PC-3 (cell line): Measurements from ENCODE around the gene KIRREL1.

ENCODE experiments used
- EZH2 ChIP-seq: fragments of 300-600 bp; sonication (generic); IDR thresholded peaks from one replicate; pipeline ENCODE4 v1.6.1; 2017; ENCODE audit warnings: antibody characterized with exemption, mild to moderate bottlenecking, low read length; ENCODE audit not compliant: unreplicated experiment
- EZH2phosphoT487 ChIP-seq: fragments of 300-600 bp; sonication (generic); IDR thresholded peaks from 2 replicates; pipeline ENCODE4 v1.6.1; 2018; ENCODE audit warnings: mild to moderate bottlenecking, antibody characterized with exemption, low read length, borderline replicate concordance
- TF ChIP-seq, protein P1 (sequence below): fragments of 300-600 bp; sonication (generic); conservative IDR thresholded peaks from 2 replicates; pipeline ENCODE4 v1.5.1; 2017; ENCODE audit warnings: antibody characterized with exemption, low read depth, mild to moderate bottlenecking, low read length

DNA sequence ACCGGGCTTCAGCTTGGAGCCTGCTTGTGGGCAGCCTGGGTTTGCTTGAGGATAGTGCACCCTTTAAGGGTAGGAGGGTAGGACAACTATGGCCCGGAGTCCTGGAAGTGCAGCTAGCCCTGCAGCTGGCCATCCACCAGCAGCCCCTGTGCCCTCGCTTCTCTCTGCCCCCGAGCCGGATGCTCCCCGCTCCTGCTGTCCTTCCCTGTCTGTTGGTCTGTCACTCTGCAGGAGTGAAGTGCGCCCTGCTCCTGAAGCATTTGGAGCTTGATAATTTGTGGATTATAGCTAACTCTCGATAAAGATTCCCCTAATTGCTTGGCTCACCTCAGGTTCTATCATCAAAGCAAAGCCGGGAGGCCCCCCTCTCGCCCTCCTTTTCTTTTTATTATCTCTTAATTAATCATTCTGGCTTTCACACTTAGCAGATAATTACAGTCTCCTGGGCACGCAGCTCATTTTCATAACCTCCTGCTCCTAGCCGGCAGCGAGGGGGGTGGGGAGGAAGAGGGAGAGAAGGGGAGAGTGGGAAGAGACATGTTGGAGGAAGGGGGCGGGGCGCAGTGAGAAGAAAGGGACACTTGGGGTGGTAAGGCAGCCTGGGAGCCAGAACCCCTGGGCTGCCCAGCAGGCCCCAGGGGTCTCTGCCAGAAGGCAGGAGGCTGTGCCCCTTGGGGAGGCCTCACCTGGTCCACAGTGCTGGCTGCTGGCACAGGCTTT, 14.4 kb downstream of the KIRREL1 start:
- TF ChIP-seq, protein P1, sequence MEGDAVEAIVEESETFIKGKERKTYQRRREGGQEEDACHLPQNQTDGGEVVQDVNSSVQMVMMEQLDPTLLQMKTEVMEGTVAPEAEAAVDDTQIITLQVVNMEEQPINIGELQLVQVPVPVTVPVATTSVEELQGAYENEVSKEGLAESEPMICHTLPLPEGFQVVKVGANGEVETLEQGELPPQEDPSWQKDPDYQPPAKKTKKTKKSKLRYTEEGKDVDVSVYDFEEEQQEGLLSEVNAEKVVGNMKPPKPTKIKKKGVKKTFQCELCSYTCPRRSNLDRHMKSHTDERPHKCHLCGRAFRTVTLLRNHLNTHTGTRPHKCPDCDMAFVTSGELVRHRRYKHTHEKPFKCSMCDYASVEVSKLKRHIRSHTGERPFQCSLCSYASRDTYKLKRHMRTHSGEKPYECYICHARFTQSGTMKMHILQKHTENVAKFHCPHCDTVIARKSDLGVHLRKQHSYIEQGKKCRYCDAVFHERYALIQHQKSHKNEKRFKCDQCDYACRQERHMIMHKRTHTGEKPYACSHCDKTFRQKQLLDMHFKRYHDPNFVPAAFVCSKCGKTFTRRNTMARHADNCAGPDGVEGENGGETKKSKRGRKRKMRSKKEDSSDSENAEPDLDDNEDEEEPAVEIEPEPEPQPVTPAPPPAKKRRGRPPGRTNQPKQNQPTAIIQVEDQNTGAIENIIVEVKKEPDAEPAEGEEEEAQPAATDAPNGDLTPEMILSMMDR = no peak
- TF ChIP-seq EZH2 (no peak), EZH2phosphoT487 (no peak)
